ENCODE measurements around the gene CFAP210. TPM values are rescaled to one million over a fixed set of nuclear protein-coding genes. Genes with fewer than 3 reads are reported as not detected.
"Not testable (repeated sequence)": the region's sequence is repeated elsewhere in the genome, so short reads cannot be mapped to it uniquely, and the experiment has no call there.

CFAP210 gene
- total RNA-seq, 1 donor from 2014 or later = 1.4 TPM

DNA sequence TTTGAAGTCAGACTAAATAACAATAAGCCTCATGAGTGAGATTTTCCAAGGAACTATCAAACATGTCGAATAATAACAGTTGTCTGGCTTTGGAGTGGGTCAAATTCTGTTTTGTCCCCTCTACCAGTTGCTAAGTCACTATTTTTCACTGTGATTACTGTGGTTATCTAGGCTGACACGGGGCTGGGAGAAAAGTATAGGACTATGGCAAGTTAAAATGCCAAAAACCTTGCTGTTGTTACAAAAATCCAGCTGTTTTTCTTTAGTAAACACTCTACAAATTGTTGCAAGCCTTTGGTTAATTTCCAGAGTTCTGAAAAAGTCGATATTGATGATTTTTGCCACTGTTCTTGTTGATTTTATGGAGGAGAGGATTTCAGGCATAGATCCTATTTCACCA lies 1.5 kb downstream of the CFAP210 start:
- H3K27ac Mint-ChIP-seq = no peak overlapping the region
- no peaks in the 10 kb centered on the region for H3K27me3 Mint-ChIP-seq
- no peak for TF ChIP-seq CTCF (conservative IDR thresholded peaks at IDR 0.05)
- H3K4me1 Mint-ChIP-seq (ENCODE audit: unreplicated experiment) = peaks cover 12% of the 10 kb centered on the region
- H3K4me3 Mint-ChIP-seq = no peak overlapping the region
- peaks cover 11% of the 10 kb centered on the region for H3K9me3 Mint-ChIP-seq
- H3K36me3 Mint-ChIP-seq = peaks cover 12% of the 10 kb centered on the region
- DNase-seq (ENCODE audit: extremely low spot score, unreplicated experiment) = no peak

DNA sequence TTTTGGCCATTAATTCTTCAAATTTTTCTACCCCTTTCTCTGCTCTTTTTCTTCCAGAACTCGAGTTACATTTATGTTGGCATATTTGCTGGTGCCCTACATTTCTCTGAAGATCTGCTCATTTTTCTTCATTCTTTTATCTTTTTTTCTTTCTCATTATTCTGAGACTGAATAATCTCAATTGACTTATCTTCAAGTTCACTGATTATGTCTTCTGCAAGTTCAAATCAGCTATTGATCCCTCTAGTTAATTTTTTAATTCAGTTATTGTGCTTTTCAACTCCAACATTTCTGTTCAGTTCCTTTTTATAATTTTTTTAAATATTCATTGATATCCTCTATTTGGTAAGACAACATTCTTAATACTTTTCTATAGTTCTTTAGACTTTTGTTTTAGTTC lies 3.2 kb downstream of the CFAP210 start:
- no peak for TF ChIP-seq CTCF (conservative IDR thresholded peaks at IDR 0.05)
- Mint-ChIP-seq H3K9me3 (peaks cover 11% of the 10 kb centered on the region), H3K4me3 (no peak overlapping the region), H3K27ac (no peak overlapping the region), H3K4me1 (ENCODE audit: unreplicated experiment) (peaks cover 12% of the 10 kb centered on the region), H3K36me3 (peaks cover 13% of the 10 kb centered on the region), H3K27me3 (no peaks in the 10 kb centered on the region)
- DNase-seq (ENCODE audit: extremely low spot score, unreplicated experiment) = no peak

DNA sequence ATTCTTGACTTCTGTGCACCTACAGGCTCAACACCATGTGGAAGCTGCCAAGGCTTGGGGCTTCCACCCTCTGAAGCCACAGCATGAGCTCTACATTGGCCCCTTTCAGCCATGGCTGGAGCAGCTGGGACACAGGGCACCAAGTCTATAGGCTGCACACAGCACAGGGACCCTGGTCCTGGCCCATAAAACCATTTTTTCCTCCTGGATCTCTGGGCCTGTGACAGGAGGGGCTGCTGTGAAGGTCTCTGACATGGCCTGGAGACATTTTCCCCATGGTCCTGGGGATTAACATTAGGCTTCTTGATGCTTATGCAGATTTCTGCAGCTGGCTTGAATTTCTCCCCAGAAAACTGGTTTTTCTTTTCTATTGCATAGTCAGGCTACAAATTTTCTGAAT lies 6.3 kb downstream of the CFAP210 start:
- H3K4me1 Mint-ChIP-seq (ENCODE audit: unreplicated experiment); H3K27ac Mint-ChIP-seq; DNase-seq (ENCODE audit: extremely low spot score, unreplicated experiment); H3K27me3 Mint-ChIP-seq; H3K4me3 Mint-ChIP-seq: not testable (repeated sequence)
- Mint-ChIP-seq H3K36me3 (peaks cover 13% of the 10 kb centered on the region), H3K9me3 (peaks cover 14% of the 10 kb centered on the region)

- H3K4me1 Mint-ChIP-seq (ENCODE audit: unreplicated experiment); H3K27ac Mint-ChIP-seq; H3K4me3 Mint-ChIP-seq; H3K27me3 Mint-ChIP-seq; DNase-seq (ENCODE audit: extremely low spot score, unreplicated experiment): not testable (repeated sequence)
- Mint-ChIP-seq H3K36me3 (peaks cover 13% of the 10 kb centered on the region), H3K9me3 (peaks cover 14% of the 10 kb centered on the region)
These were observed 7.4 kb downstream of the CFAP210 start for GRCh38 chr2:169686825-169687224.

- H3K4me1 Mint-ChIP-seq (ENCODE audit: unreplicated experiment); H3K4me3 Mint-ChIP-seq; DNase-seq (ENCODE audit: extremely low spot score, unreplicated experiment); H3K27me3 Mint-ChIP-seq; H3K27ac Mint-ChIP-seq: not testable (repeated sequence)
- Mint-ChIP-seq H3K9me3 (peaks cover 12% of the 10 kb centered on the region), H3K36me3 (peaks cover 13% of the 10 kb centered on the region)
These were observed 9.5 kb downstream of the CFAP210 start for GRCh38 chr2:169684712-169685111.

GRCh38 chr2:169684135-169684565 lies 10.1 kb downstream of the CFAP210 start:
- no peaks in the 10 kb centered on the region for H3K27me3 Mint-ChIP-seq
- H3K9me3 Mint-ChIP-seq = peaks cover 12% of the 10 kb centered on the region
- no peaks in the 10 kb centered on the region for H3K4me1 Mint-ChIP-seq (ENCODE audit: unreplicated experiment)
- H3K4me3 Mint-ChIP-seq = no peak overlapping the region
- H3K27ac Mint-ChIP-seq = no peak overlapping the region
- peaks cover 13% of the 10 kb centered on the region for H3K36me3 Mint-ChIP-seq
- no peak for DNase-seq (ENCODE audit: extremely low spot score, unreplicated experiment)
- TF ChIP-seq CTCF (conservative IDR thresholded peaks at IDR 0.05) = no peak

DNA sequence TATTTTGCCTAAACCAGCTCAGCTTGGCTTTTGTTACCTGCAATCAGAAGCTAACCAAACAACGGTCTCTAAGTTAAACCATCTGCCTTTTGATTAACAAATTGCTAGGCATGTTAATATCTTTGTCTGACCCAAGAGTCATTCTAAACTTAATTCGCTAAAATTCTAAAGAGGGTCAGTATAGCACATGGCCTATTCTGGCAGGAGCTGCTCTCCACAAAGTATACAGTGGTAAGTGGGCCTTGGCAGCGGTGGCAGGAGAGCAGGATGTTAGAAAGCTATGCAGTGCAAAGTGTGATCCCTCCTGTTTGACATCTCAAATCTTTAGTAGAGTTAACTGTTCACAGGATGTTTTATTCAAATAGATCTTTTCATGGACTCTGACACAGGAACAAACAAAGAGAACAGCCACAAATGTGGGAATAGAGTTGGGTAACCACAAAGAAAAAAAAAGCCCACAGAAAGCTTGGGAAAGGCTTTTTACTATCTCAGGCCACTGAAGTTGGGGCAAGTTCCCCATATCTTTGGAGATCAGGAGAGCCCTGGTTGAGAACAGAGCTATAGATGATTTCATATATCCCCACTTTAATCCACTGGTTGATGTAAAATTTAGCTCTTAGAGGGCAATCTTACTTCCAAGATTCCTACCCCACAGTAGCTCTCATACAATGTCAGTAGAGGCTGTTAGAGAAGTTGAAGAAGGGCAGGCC lies 10.6 kb downstream of the CFAP210 start:
- Mint-ChIP-seq H3K27me3 (no peaks in the 10 kb centered on the region), H3K4me3 (no peak overlapping the region), H3K9me3 (peaks cover 9% of the 10 kb centered on the region), H3K4me1 (ENCODE audit: unreplicated experiment) (no peaks in the 10 kb centered on the region), H3K36me3 (peaks cover 10% of the 10 kb centered on the region), H3K27ac (no peak overlapping the region)
- DNase-seq (ENCODE audit: extremely low spot score, unreplicated experiment) = no peak
- no peak for TF ChIP-seq CTCF (conservative IDR thresholded peaks at IDR 0.05)

Data from type B pancreatic cell (in vitro differentiated cells).